Astrocyte of the spinal cord (primary cell): ENCODE results near the gene PRDM15.

ENCODE experiments used
- DNase-seq: peaks from one replicate; pipeline ENCODE4 v3.0.0; 2011; ENCODE audit warnings: low read depth, low spot score
- H3K4me3 ChIP-seq: 2 replicates; pipeline ENCODE4 v1.5.1; 2011; ENCODE audit warnings: low read depth, mild to moderate bottlenecking, low read length, moderate library complexity
- in situ Hi-C: cut with HindIII; loops from 2 replicates; pipeline ENCODE4 v1.10.0; 2017; ENCODE audit warnings: low sequenced_read_pairs
- TF ChIP-seq, protein P1 (sequence below): IDR thresholded peaks from 2 replicates; pipeline ENCODE4 v1.5.1; 2012; ENCODE audit warnings: low read depth, mild to moderate bottlenecking, low read length, inconsistent platforms

PRDM15 gene

GRCh38 chr21:41769521-41769920 is 109.6 kb downstream of the PRDM15 start:
- DNase-seq, result no peak
- no peak overlapping the region for H3K4me3 ChIP-seq
- TF ChIP-seq, protein P1, sequence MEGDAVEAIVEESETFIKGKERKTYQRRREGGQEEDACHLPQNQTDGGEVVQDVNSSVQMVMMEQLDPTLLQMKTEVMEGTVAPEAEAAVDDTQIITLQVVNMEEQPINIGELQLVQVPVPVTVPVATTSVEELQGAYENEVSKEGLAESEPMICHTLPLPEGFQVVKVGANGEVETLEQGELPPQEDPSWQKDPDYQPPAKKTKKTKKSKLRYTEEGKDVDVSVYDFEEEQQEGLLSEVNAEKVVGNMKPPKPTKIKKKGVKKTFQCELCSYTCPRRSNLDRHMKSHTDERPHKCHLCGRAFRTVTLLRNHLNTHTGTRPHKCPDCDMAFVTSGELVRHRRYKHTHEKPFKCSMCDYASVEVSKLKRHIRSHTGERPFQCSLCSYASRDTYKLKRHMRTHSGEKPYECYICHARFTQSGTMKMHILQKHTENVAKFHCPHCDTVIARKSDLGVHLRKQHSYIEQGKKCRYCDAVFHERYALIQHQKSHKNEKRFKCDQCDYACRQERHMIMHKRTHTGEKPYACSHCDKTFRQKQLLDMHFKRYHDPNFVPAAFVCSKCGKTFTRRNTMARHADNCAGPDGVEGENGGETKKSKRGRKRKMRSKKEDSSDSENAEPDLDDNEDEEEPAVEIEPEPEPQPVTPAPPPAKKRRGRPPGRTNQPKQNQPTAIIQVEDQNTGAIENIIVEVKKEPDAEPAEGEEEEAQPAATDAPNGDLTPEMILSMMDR, result no peak
- in situ Hi-C loops, result no loop called here

DNA sequence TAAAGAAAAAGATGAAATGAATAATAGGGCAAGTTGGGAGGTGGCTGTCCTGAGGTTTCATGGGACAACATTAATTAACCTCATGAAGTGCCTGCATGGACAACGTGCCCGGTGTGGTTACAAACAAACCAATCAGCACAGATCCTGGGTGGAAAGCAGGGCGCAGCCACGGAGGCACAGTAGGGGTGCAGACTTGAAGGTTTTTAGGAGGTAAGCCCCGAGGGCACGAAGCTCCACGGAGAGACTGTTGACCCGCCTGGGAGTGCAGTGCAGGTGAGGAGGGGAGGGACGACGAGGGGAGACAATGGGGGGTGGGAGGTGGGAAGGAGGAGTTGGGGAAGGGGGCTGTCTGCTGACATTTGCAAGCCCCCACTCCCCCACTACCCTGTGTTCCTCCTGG is 110.0 kb downstream of the PRDM15 start:
- no peak for DNase-seq
- H3K4me3 ChIP-seq, result peak overlapping the region; percentile 31
- TF ChIP-seq, protein P1, result no peak
- in situ Hi-C loops, result no loop called here

GRCh38 chr21:41768437-41769042 is 110.6 kb downstream of the PRDM15 start:
- TF ChIP-seq, protein P1, result peak; percentile 56
- DNase-seq, result peak; percentile 56
- in situ Hi-C loops, result no loop called here
- H3K4me3 ChIP-seq, result peak overlapping the region; percentile 31

DNA sequence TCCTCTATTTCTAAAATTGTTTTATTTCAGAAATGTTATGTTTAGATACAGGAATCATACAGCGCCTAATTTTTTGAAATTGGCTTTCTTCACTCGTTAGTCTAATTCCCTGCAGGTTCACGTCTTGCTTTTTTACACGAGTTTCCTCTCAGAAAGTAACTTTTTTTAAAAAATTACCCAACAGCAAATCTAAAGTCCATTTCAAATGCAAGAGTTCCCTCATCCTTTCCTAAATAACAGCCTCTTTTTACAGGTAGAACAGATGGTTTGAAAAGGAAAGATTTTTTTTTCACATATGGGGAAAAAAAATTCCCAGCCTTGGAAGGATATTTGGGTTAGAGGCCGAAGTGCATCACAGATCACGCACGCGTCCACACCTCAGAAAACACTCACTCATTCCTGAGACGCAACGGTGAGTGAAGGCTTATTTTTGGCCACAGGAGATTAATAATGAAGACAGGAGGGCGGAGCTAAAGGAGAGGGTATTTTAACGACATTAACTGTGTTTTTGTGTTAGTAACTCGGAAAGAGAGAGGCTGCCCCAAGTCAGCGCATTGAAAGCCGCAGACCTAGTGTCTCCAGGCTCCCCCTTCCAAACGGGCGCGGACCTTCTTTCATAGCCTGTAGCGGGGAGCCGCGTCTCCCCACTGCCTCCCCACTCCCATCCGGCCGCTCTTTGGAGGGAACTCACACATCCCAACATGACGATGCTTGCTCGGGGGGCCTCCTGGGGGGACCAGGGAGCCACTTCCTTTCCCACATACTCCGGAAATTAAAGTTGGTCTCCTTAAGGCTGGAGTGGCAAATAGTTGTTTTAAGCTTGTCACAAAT is 111.3 kb downstream of the PRDM15 start:
- in situ Hi-C loops, result no loop called here
- DNase-seq, result no peak

DNA sequence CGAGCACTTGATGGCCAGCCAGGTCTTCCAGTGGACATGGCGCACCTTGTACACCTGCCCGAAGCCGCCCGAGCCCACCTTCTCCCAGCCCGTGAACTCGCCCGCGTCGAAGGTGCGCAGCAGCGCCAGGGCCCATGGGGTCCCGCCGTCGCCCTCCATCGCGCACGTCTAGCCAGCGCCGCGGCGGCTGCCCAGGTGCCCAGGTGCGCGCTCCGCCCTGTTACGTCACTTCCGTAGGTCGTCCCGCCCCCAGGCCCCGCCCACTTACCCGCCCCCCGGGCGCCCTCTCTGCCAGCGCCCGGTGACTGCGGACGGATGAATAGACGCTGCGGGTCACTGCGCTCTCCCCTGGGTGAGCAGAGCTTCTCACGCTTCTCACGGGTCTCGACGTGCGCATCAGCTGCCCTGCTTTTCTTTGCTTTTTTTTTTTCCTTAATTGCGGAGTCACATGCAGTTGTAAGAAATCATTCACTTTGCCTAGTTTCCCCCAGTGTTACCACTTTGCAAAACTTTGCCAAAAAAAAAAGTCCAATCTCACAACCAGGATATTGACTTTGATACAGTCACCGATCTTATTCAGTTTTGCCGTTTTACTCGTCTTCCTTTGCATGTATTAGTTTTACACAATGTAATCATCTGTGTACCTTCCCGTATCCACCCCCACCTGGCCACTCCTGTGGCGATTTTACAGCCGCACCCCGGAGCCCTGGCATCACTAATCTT is 112.1 kb downstream of the PRDM15 start, which contains the start of gene RIPK4:
Gene RIPK4 (minus strand): TSS at position 170 of the 723 bp plus-strand sequence. CDS start 11 bp downstream, at position 159.
- peak within 1 kb of the TSS; percentile 34 for H3K4me3 ChIP-seq
- peak; percentile 14 for DNase-seq
- TF ChIP-seq, protein P1, result no peak
- in situ Hi-C loops, result no loop called here

More for the DNA sequence above, 111.3 kb downstream of the PRDM15 start:
- TF ChIP-seq, protein P1, result no peak
- H3K4me3 ChIP-seq, result peak overlapping the region; percentile 2

GRCh38 chr21:41765973-41766882 is 112.9 kb downstream of the PRDM15 start:
- H3K4me3 ChIP-seq, result peak overlapping the region; percentile 34
- TF ChIP-seq, protein P1, result no peak
- no peak for DNase-seq
- in situ Hi-C loops, result no loop called here
